ES-I3 (cell line): ENCODE data around the gene VAC14.

Experiments used
- H3K36me3 ChIP-seq: 2 replicates; pipeline ENCODE4 v1.6.1; 2013; ENCODE audit warnings: mild to moderate bottlenecking, low read length, control low read depth, moderate library complexity; ENCODE audit not compliant: insufficient read depth
- H3K4me1 ChIP-seq: 2 replicates; pipeline ENCODE4 v1.6.1; 2013; ENCODE audit warnings: mild to moderate bottlenecking, control low read depth, low read length; ENCODE audit not compliant: insufficient read depth
- H3K9ac ChIP-seq: 2 replicates; pipeline ENCODE4 v1.6.1; 2013; ENCODE audit warnings: low read depth, mild to moderate bottlenecking, low read length, moderate library complexity
- H3K9me3 ChIP-seq: 2 replicates; pipeline ENCODE4 v1.6.1; 2013; ENCODE audit warnings: mild to moderate bottlenecking, low read length, moderate library complexity; ENCODE audit not compliant: control insufficient read depth, insufficient read depth

VAC14 gene

DNA sequence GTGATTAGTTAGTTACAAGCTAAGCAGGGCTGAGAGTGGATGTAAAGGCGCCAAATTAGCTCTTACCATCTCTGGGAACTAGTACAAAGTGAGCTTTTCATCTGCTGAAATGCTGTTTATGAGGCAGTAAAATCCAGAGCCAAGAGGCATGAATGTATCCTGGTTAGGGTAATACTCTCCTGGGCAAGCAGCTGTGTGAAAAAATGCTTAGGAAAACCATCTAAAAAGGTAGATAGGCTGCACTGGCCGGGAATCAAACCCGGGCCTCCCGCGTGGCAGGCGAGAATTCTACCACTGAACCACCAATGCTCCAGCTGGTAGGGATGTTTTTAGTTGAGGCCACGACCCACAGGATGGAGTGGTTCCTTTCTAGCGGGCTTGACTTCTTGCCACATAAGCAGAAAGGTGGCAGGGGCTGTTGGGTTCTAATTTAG lies 23.0 kb downstream of the VAC14 start:
- H3K4me1 ChIP-seq: no peaks in the 10 kb centered on the region
- H3K9ac ChIP-seq: no peak overlapping the region
- no peaks in the 10 kb centered on the region for H3K9me3 ChIP-seq
- H3K36me3 ChIP-seq: peaks cover 24% of the 10 kb centered on the region; the same call in 1 of the 2 replicates

DNA sequence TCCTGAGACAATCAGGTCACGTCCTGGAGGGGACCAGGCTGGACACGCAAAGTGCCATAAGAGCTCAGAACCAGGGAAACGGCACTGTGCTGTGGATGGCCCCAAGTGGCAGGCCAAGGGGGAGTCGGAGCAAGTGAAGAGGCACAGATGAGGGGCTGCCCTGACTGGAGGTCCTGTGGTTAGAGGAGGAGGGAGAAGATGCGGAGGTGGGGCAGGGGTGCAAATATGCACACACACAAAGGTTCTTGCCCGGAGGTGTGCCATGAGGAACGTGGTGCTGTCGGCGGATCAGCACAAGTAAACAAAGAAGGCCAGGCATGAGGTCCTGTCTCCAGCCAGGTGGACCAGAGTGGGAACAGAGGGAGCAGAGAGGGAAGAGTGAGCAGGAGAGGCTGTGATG lies 23.5 kb downstream of the VAC14 start:
- Histone ChIP-seq H3K9me3 (no peaks in the 10 kb centered on the region), H3K36me3 (peaks cover 20% of the 10 kb centered on the region; the same call in 1 of the 2 replicates), H3K9ac (no peak overlapping the region), H3K4me1 (no peaks in the 10 kb centered on the region)

DNA sequence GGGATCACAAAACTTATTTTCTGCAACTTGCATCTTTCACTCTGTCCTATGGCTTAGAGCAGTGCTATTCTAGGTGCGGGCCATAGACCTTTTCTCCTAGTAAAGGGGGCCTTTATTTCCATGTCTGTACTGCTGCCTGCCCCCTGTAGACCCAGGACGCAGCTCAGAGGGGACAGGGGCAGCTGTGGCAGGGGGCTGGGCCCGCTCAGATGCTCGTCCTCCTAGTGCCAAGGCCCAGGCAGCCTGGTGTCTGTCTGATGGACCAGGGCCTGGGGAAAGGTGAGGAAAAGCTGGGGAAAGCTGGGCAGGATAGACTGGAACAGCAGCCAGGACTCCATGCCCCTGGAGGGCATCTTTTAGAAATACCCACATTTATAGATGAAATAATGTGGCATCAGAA lies 25.6 kb downstream of the VAC14 start:
- H3K4me1 ChIP-seq: no peaks in the 10 kb centered on the region
- H3K36me3 ChIP-seq: peaks cover 5% of the 10 kb centered on the region; the same call in 1 of the 2 replicates
- H3K9ac ChIP-seq: no peak overlapping the region
- H3K9me3 ChIP-seq: no peaks in the 10 kb centered on the region

DNA sequence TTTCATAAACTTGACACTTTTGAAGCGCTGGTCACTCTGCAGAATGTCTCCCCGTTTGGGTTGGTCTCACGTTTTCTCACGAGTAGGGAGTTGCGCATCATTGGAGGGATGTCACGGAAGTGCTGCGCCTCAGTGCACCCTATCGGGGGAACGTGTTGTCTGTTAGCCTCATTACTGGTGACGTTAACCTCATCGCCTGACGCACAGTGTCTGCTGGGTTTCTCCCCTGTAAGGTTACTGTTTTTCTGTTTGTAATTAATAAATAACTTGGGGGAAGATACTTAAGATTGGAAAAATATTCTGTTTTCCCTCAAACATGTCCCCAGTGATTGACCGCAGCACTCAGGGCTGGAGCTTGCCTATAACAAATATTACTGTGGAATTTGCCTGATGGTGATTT lies 26.7 kb downstream of the VAC14 start:
- Histone ChIP-seq H3K9me3 (no peaks in the 10 kb centered on the region), H3K4me1 (no peaks in the 10 kb centered on the region), H3K9ac (no peak overlapping the region), H3K36me3 (peaks cover 3% of the 10 kb centered on the region; the same call in 1 of the 2 replicates)

DNA sequence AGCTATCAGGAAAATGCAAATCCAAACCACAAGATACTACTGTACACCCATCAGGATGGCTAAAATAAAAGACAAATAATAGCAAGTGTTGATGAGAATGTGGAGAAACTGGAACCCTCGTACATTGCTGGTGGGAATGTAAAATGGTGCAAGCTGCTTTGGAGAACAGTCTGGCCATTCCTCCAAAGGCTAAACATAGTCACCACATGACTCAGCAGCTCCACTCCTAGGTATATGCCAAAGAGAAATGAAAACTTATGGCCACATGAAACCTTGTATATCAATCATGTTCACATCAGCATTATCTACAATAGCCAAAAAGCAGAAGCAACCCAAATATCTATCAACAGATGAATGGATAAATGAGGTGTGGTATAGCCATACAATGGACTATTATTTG lies 28.5 kb downstream of the VAC14 start:
- peaks cover 3% of the 10 kb centered on the region; the same call in 1 of the 2 replicates for H3K36me3 ChIP-seq
- no peaks in the 10 kb centered on the region for H3K9me3 ChIP-seq
- no peaks in the 10 kb centered on the region for H3K4me1 ChIP-seq
- no peak overlapping the region for H3K9ac ChIP-seq

DNA sequence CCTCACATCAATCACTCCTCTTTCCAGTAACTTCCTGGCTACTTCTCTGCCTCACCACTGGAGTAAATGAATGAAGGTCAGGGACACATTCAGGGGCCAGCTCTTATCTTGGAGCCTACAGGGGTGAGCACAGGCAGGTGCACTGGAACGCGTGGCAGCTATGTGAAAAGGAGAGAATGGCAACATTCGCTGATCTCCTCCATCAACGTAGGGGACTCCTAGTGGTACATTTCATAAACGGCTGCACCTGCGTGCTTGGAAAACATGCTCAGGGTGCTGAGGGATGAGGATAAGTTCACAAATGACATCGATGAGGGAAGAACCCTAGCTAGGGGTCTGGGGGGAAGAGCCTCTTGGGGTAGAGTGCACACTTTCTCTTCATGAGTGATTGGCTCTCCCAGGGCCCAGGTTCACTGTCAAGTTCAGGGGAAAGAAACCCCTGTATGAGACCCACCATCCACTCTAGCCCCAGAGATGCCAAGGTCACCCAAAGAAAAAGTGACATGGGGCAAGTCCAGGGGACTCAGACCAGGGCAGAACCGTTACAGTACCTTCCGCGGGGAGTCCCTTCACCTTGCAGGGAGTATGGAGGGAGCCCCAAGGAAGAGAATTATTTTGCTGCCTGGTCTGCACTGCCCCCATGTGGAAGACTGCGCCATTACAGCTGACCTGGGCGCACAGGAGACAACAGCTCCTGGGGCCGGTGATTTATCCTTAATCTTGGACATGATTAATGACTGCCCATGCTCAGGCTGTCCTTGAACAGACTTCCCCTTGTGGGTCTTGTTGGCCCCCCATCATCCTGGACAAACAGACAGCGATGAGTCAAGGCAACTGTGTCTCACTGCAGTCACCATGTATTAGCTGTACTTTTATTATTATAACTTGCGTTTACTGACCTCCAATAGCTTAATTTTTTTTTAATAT lies 30.1 kb downstream of the VAC14 start:
- H3K4me1 ChIP-seq: no peaks in the 10 kb centered on the region
- no peak overlapping the region for H3K9ac ChIP-seq
- no peaks in the 10 kb centered on the region for H3K9me3 ChIP-seq
- peaks cover 5% of the 10 kb centered on the region; the same call in 1 of the 2 replicates for H3K36me3 ChIP-seq

DNA sequence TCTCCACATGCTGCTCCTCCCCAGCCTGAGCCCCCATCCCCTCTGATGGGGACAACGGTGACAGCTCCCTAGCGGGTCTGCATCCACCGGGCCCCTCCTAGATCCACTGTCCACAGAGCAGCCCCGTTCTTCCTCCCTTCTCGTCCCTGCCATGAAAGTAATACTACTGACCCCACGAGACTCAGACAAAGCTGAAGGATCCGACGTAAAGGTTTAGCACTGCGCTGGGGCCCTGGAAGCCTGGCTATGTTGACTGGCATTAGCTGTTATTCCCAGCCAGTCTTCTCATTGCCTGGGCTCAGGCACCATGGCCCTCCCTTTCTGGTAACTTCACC lies 30.7 kb downstream of the VAC14 start:
- Histone ChIP-seq H3K9me3 (no peaks in the 10 kb centered on the region), H3K4me1 (no peaks in the 10 kb centered on the region), H3K36me3 (peaks cover 5% of the 10 kb centered on the region; the same call in 1 of the 2 replicates), H3K9ac (no peak overlapping the region)

DNA sequence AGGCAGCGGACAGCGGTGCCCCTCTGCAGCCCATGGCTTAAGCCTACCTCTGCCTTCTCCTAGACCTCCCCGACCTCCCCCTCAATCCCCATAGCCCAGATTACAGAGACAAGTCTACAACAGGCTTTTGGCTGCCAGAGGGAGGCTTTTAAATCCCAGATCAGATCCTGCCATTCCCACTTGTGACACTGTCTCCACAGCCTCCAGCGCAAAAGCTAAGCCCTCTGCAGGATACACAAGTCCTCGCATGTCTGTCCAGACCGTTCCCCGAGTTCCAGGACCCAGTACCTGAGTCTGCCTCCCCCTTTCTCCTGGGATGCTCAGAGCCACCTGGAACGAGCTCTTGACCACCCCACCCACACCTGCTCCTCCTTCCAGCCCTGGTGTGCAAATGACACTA lies 31.2 kb downstream of the VAC14 start:
- Histone ChIP-seq H3K9me3 (no peaks in the 10 kb centered on the region), H3K36me3 (peaks cover 3% of the 10 kb centered on the region; the same call in 1 of the 2 replicates), H3K9ac (no peak overlapping the region), H3K4me1 (no peaks in the 10 kb centered on the region)

DNA sequence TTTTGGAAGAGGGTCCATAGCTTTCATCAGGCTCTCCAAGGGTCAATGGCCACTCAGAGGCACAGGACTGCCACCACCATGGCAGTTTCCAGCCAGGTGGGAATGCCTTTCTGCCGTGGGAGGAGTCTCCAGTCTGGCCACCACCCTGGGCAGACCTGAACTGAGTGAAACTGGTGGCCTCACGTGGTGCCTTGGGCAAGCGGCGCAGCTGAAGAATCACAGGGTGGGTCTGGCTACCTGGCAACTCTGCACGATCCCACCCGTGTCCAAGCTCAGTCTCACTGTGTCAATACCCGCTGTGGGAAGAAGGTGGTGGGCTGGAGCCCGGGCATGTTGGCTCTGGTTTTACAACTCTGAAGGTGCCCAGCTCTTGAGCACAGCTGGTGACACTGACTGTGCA lies 31.8 kb downstream of the VAC14 start:
- Histone ChIP-seq H3K4me1 (no peaks in the 10 kb centered on the region), H3K9me3 (no peaks in the 10 kb centered on the region), H3K36me3 (peaks cover 3% of the 10 kb centered on the region; the same call in 1 of the 2 replicates), H3K9ac (no peak overlapping the region)

DNA sequence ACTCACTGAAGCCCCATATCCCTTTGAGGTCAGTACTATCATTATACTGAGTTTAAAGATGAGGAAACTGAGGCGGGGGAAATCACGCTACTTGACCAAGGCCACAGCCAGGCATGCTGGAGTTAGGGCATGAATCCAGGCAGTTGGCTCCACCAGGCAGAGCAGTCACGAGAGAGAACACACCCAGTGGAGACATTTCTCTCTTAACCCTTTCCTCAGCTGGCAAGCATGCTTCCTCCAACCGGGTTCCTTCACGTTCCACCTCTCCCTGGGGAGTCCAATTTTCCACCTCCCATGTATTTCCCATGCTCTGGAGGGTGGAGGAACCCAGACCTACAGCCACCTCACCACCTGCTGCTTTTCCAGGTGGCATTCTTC lies 32.8 kb downstream of the VAC14 start:
- Histone ChIP-seq H3K36me3 (peaks cover 3% of the 10 kb centered on the region; the same call in 1 of the 2 replicates), H3K9me3 (no peaks in the 10 kb centered on the region), H3K4me1 (no peaks in the 10 kb centered on the region), H3K9ac (no peak overlapping the region)

DNA sequence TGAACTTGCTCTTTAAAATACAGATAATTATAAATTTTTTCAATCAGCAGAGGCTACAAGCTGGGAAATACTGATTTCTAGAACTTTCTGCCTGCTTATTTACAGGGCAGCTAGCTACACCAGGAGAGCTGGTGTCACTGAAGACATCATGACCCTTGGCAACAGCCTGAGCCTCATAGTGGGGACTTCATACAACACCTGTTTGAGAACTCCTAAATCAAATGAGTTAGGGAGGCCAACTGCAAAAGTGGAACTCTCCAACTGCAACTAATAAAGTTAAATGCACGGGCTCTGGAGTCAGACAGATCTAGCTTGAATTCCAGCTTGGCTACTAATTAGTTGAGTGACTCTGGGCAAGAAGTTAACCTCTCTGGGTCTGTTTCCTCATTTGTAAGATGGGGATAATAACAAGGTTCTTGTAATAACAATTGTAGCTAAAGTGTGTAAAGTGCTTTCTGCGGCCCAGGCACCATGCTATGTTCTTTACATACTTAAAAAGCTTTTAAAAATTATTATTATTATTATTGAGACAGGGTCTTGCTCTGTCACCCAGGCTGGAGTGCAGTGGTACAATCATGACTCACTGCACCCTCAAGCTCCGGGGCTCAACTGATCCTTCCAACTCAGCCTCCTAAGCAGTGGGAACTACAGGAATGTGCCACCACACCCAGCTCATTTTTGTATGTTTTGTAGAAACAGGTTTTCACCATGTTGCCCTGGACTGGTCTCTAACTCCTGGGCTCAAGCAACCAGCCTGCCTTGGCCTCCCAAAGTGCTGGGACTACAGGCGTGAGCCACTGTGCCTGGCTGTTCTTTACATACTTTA lies 33.4 kb downstream of the VAC14 start:
- Histone ChIP-seq H3K9ac (no peak overlapping the region), H3K36me3 (peaks cover 3% of the 10 kb centered on the region; the same call in 1 of the 2 replicates)

DNA sequence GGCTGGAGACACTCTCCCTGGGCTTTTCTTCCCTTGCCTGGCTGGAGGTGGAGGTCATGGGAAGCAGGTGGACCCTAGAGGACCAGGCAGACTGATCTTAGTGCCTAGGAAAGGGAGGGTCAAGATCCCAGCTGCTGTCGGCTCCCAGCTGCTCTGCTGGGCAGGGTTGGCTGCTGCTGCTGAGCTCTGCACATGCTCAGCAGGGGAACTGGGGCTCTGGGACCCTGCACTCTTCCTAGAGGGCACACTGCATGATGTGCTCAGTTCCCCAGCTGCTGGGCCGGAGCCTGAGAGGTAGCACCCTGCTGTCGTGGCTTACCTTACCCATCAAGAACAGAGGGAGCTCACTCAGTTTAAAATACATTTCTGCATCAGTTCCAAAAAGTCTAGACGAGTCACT lies 34.3 kb downstream of the VAC14 start:
- Histone ChIP-seq H3K9me3 (no peaks in the 10 kb centered on the region), H3K4me1 (no peaks in the 10 kb centered on the region; the same call in 1 of the 2 replicates), H3K9ac (no peak overlapping the region), H3K36me3 (peaks cover 3% of the 10 kb centered on the region; the same call in 1 of the 2 replicates)

More for the DNA sequence above, 33.4 kb downstream of the VAC14 start:
- no peaks in the 10 kb centered on the region for H3K9me3 ChIP-seq
- no peaks in the 10 kb centered on the region for H3K4me1 ChIP-seq

DNA sequence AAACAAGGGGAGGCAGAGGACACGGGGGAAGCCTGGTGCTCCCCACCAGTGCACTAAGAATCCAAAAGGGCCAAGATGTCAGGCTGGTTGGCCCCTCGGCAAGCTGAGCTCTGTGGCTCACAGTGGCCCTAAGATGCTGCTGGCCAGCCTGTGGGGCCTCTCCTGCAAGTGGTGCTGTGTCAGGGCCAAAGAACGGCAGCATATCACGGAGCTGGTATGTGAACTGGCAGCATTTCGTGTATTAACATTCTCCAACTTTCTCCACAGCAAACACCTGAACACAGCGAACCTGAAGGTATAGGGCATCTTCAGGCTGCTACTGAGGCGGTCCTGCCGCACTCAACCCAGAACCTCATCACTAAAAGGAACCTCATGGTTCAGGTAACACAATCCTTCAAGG lies 34.8 kb downstream of the VAC14 start:
- H3K4me1 ChIP-seq: peaks cover 5% of the 10 kb centered on the region; the same call in 1 of the 2 replicates
- H3K36me3 ChIP-seq: peaks cover 3% of the 10 kb centered on the region; the same call in 1 of the 2 replicates
- H3K9me3 ChIP-seq: no peaks in the 10 kb centered on the region
- H3K9ac ChIP-seq: no peak overlapping the region

DNA sequence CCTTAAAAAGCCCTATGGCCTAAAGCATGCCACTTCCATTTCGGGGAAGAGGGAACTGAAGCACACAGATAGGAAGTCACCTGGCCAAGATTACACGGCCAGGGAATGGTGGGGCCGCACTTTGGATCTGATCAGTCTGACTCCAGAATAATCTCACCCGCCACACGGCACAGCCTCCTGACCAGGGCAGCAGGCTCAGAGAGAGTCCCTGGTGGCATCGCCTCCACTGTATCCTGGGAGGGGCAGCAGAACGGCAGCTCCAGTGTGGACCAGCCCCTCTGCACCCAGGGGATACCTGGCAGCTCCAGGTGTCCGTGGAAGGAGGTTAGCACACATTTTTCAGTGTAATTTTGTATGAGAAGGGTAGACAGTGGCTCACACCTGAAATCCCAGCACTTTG lies 35.5 kb downstream of the VAC14 start:
- no peak overlapping the region for H3K9ac ChIP-seq
- peaks cover 3% of the 10 kb centered on the region; the same call in 1 of the 2 replicates for H3K36me3 ChIP-seq
- no peaks in the 10 kb centered on the region for H3K9me3 ChIP-seq
- H3K4me1 ChIP-seq: peaks cover 9% of the 10 kb centered on the region
